Stimulated activated naive CD8-positive, alpha-beta T cell treated with anti-CD3 and anti-CD28 coated beads, Interleukin-15, amount 100 ng/mL, for 72 hours (primary cell): Measurements from ENCODE around the gene ATG16L1.

Experiments
- ATAC-seq: fragments of 150-1000 bp; cut with Tn5 transposase; 2 replicates; pipeline ENCODE4 v1.10.0; 2021; ENCODE audit warnings: mild to moderate bottlenecking, moderate library complexity
- DNase-seq, 2 donors: peaks; one replicate each; pipeline ENCODE4 v3.0.0; 2021 to 2022
- H3K27ac Mint-ChIP-seq, 2 donors: one replicate each; pipeline ENCODE4 v1.8.0; 2022; ENCODE audit warnings: mild to moderate bottlenecking in 2 of 2, mixed read lengths in 2 of 2, moderate library complexity in 2 of 2
- H3K27me3 Mint-ChIP-seq: one replicate; pipeline ENCODE4 v1.8.0; 2022; ENCODE audit warnings: mixed read lengths
- H3K4me1 Mint-ChIP-seq: one replicate; pipeline ENCODE4 v1.8.0; 2022; ENCODE audit warnings: mild to moderate bottlenecking, mixed read lengths
- H3K4me3 Mint-ChIP-seq, 2 donors: one replicate each; pipeline ENCODE4 v1.8.0; 2022; ENCODE audit warnings: mild to moderate bottlenecking in 2 of 2, mixed read lengths in 2 of 2, moderate library complexity in 1 of 2
- H3K9me3 Mint-ChIP-seq, 2 donors: one replicate each; pipeline ENCODE4 v1.8.0; 2022; ENCODE audit warnings: mixed read lengths in 2 of 2

The ATG16L1 gene

DNA sequence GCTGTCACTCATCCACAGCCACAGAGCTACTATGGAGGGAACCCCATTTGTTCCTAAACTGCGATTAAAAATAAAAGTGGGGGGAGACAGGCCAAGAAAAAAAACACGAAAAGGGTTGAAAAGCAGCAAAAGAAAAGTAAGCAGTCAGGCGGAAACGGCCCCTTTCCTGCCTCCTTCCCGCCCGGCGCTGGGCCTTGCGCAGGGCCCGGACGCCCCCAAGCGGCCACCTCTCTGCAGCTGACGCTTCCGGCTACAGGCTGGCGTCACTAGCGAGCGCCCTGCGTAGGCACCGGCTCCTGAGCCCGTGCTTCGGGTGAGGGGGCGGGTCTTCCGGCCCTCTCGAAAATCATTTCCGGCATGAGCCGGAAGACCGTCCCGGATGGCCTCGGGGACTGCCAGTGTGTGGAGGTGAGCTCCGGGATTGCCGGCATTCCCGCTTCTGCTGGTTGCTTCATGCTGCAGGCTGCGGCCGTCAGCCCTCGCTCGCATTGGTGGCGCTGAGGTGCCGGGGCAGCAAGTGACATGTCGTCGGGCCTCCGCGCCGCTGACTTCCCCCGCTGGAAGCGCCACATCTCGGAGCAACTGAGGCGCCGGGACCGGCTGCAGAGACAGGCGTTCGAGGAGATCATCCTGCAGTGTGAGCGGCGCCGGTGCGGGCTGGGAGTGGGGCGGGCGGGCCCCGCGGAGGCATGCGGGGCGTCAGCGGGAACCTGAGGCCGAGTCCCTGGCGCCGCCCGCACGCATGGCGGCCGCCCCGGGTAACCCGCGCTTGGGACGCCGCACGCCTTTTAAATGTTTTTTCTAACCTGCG is at the start of gene ATG16L1:
Gene ATG16L1 (plus strand): TSS at position 368 of the 811 bp plus-strand sequence. CDS start 155 bp downstream, at position 523.
- Mint-ChIP-seq H3K4me3 (peak within 1 kb of the TSS; percentile 89 to 93), H3K9me3 (no peaks in the 10 kb centered on the region), H3K27me3 (no peaks in the 10 kb centered on the region), H3K4me1 (peaks cover 68% of the 10 kb centered on the region), H3K27ac (peak within 1 kb of the TSS; percentile 98)
- ATAC-seq: peak; percentile 93
- DNase-seq: peak; percentile 94 to 96

DNA sequence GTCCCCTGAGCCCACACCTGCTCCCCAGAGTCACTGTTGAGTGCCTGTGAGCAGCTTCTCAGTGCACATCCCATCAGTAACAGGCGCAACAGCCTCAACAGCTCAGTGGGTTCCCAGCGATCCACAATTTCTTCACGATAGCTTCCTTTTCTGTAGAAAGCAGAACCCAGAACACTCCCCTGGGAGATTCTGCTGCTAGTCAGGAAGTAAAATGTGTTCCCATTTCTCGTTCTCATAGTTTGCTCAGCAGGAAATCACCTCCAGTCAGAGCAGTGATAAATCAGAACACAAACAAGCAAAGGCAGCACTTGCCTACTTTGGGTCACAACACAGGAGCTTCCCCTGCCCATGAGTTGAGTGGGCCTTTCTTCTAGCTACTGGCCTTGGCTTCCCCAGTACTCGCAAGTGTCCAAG is 48.9 kb upstream of the ATG16L1 start:
- Mint-ChIP-seq H3K4me1 (peaks cover 3% of the 10 kb centered on the region), H3K27me3 (no peaks in the 10 kb centered on the region), H3K4me3 (no peak overlapping the region), H3K27ac (peak overlapping the region in 1 of 2 donors; percentile 71), H3K9me3 (peaks cover 9 to 23% of the 10 kb centered on the region in 2 donors)
- no peak for DNase-seq
- no peak for ATAC-seq

DNA sequence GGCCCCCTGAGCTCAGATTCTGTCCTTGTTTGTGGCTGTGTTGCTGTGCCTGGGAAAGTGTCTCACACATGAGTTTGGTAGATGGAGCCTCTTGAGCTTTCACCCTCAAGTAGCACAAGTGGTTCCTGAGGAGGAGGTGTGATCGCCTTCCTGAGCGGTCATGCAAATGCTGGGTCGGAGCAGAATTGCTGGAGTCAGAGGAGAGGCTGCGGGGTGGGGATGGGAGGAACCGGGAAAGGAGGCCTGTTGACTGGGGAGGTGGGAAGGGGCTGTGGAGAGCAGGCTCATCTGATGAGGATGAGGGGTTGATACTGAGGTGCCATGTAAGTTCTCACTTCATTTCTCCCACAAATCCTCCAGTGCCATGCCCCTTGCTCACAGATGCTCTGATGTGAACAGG is 48.4 kb upstream of the ATG16L1 start:
- Mint-ChIP-seq H3K27me3 (no peaks in the 10 kb centered on the region), H3K27ac (peak overlapping the region in 1 of 2 donors; percentile 96), H3K4me3 (no peak overlapping the region), H3K9me3 (peaks cover 9 to 23% of the 10 kb centered on the region in 2 donors), H3K4me1 (peaks cover 9% of the 10 kb centered on the region)
- ATAC-seq: no peak
- no peak for DNase-seq

DNA sequence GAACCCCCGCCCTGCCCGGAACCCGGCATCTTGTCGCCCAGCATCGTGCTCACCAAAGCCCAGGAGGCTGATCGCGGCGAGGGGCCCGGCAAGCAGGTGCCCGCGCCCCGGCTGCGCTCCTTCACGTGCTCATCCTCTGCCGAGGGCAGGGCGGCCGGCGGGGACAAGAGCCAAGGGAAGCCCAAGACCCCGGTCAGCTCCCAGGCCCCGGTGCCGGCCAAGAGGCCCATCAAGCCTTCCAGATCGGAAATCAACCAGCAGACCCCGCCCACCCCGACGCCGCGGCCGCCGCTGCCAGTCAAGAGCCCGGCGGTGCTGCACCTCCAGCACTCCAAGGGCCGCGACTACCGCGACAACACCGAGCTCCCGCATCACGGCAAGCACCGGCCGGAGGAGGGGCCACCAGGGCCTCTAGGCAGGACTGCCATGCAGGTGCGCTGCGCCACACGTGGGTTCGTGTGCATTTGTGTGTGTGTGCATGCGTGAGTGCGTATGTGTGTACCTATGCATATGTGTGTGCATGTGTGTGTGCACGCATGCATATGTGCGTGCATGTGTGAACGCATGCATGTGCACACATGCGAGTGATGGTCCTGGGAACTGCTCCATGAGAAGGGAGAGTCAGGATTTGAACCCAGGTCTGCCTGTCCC is 47.1 kb upstream of the ATG16L1 start:
- Mint-ChIP-seq H3K4me3 (no peak overlapping the region), H3K27me3 (no peaks in the 10 kb centered on the region), H3K9me3 (peaks cover 9 to 23% of the 10 kb centered on the region in 2 donors), H3K27ac (peak overlapping the region in 1 of 2 donors; percentile 71), H3K4me1 (peaks cover 21% of the 10 kb centered on the region)
- DNase-seq (no peak), ATAC-seq (peak; percentile 29)

DNA sequence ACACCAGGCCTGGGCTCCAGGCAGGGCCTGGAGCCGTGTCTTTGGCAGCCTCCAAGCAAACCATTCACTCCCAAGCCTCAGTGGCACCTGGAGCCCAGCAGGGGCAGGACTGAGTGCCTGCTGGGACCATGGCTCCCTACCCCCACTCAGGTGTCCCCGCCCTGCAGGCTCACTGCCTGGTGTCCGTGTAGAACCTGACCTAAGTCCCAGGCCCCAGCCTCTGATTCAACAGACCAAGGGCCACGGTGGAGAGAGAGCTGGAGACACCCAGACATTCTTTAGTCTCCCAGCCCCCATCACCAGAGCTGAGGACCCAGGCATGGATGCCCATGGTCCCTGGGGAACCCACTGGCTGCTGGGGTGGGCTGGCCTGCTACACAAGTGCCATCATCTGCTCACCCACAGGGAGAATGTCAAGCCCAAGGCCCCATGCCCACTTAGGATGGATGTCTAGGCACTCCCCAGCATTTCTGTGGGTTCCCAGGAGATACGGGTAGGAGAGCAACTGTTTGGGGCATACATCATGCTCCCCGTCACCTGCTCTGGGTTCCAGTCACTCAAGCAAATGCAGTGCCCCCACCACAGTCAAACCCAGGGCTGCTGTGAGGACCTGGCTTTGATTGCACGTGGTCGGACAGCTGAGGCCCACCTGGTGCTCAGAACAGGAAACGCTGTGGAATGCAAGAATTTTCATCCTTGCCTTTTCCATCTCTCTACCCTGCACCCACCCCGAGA is 42.9 kb upstream of the ATG16L1 start:
- DNase-seq (no peak), ATAC-seq (peak; percentile 29)
- Mint-ChIP-seq H3K4me3 (no peak overlapping the region), H3K9me3 (no peaks in the 10 kb centered on the region), H3K27ac (peak overlapping the region; percentile 48 to 62), H3K4me1 (peaks cover 32% of the 10 kb centered on the region), H3K27me3 (no peaks in the 10 kb centered on the region)

DNA sequence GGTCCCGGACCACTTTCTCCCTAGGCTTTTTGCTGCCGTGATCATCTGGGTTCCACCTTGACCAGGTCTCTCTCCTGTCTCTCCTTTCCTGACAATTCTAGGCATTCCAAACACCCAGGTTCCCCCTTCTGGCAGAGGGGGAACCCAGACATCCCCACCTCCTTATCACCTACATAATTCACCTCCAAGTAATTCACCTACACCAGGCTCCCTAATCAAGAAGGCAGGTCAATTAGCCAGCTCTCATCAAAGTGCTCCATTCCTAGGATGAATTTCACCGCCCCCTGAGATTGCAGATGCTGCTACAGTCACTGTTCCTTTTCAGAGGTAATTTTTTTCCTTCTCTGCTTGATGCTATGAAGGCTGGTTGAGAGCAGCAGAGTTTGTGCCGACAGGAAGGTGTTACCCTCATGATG is 42.3 kb upstream of the ATG16L1 start:
- Mint-ChIP-seq H3K4me3 (no peak overlapping the region), H3K27me3 (no peaks in the 10 kb centered on the region), H3K27ac (peak overlapping the region in 1 of 2 donors; percentile 62), H3K4me1 (peaks cover 32% of the 10 kb centered on the region), H3K9me3 (no peaks in the 10 kb centered on the region)
- DNase-seq (no peak), ATAC-seq (no peak)

DNA sequence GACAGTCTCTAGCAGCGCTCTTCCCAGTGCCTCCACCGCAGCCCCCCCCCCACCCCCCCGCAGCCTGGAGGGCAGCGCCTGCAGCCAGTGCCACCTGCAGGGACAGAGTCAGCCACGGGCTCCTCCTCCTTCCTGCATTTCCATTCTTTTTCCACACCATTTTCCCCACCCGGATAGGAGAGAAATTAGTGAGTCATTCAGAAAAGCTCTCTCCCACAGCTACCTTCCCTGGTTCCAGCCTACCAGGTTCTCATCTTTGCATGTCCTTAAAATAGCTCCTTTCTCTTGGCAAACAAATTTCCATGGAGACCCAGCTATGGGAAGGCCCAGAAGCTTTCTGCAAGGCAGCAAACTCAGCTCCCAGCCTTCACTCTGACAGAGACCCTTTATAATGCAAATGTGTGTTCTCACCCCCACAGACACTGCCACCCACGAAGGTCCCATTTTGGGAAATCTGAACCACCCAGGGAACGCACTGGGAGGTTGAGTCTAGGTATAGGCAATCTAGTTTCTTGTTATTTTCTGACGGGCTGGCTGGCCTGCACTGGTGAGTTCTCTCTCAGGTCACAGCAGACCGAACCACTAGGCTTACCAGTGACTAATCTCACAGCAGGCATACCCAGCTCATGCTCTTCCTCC is 41.8 kb upstream of the ATG16L1 start:
- H3K4me1 Mint-ChIP-seq: peaks cover 32% of the 10 kb centered on the region
- ATAC-seq: peak; percentile 41
- no peaks in the 10 kb centered on the region for H3K27me3 Mint-ChIP-seq
- no peak for DNase-seq
- no peaks in the 10 kb centered on the region for H3K9me3 Mint-ChIP-seq
- no peak overlapping the region for H3K4me3 Mint-ChIP-seq
- H3K27ac Mint-ChIP-seq: peak overlapping the region in 1 of 2 donors; percentile 69

DNA sequence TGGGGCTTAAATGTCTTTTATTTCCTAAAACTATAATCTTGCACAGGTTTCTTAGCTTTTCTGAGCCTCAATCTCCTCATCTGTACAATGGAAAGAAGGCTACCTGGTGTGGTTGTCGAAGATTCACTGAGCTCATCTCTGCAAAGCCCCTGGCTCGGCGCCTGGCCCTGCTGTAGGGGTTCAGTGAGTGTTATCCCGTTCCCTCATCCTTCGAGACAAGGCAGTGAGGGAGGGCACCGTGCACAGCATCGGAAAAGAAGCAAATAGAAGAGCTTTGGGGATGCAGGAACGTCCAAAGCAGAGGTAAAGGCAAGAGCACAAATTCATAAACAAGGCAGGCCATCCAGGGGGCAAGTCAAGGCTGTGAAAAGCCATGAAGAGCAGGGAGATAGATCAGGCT is 41.2 kb upstream of the ATG16L1 start:
- ATAC-seq (no peak), DNase-seq (no peak)
- Mint-ChIP-seq H3K9me3 (no peaks in the 10 kb centered on the region), H3K27me3 (no peaks in the 10 kb centered on the region), H3K27ac (peak overlapping the region; percentile 35 to 79), H3K4me1 (peaks cover 32% of the 10 kb centered on the region), H3K4me3 (no peak overlapping the region)

DNA sequence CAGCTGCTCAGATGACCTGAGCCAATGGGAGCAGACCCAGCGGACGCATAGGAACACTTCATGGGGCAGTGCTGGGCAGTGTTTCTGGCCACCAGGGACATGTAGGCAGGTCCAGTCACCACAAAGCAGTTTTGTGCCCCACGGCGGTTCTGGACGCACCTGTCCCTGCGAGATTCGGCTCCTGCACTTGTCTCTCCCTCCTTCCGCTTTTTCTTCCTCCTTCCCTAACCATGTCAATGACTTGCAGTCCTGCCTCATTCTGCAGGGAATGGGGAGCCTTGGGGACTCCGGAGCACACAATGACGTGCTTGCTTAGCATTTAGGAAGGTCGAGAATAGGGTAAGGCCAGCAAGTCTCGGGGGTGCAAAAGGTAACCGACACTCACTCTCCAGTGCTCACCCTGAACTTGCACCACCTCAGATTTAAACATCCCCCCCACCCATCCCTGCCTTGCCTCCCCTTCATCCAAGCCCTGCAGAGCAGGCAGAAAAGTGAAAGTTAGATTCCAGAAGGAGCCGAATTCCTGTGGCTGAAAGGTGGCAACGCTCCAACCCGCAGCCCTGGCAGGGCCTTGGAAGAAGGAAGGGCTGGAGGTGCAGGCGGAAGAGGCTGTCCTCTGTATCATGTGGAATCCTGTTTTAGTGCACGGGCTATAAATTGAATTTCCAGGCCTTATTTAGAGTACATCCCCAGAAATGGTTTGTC is 40.5 kb upstream of the ATG16L1 start:
- Mint-ChIP-seq H3K9me3 (no peaks in the 10 kb centered on the region), H3K27ac (no peak overlapping the region), H3K4me3 (no peak overlapping the region), H3K27me3 (no peaks in the 10 kb centered on the region), H3K4me1 (peaks cover 32% of the 10 kb centered on the region)
- DNase-seq (no peak), ATAC-seq (no peak)

DNA sequence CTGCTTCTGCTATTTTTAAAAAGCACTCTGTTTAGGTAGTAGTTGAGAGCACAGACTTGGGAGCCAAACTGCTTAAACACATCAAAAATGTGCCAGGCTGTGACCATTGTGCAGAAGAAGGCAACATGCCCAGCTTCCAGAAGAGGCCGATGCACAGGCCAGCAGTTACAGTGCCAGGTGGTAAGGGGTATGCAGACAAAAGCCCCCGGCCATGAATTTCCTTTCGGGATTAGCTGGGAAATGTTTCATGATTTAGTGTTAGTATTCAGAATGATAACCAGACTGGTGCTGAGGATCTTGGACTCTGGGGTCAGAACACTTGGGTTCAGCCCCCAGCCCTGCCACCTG is 40.0 kb upstream of the ATG16L1 start:
- Mint-ChIP-seq H3K27me3 (no peaks in the 10 kb centered on the region), H3K4me3 (no peak overlapping the region), H3K27ac (no peak overlapping the region), H3K4me1 (peaks cover 32% of the 10 kb centered on the region), H3K9me3 (no peaks in the 10 kb centered on the region)
- ATAC-seq (no peak), DNase-seq (no peak)

DNA sequence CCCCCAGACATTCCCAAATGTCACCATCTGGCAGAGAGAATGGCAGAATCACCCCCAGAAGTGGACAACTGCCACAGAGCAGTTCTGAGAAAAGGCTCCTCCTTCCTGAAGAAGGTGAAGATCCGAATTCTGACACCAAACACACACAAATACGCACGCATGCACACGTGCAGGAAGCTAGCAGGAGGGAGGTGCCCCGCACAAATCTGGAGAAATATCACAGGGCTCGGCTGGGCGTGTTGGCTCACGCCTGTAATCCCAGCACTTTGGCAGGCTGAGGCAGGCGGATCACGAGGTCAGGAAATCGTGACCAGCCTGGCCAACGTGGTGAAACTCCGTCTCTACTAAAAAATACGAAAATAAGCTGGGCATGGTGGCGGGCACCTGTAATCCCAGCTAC is 38.5 kb upstream of the ATG16L1 start:
- Mint-ChIP-seq H3K4me1 (peaks cover 24% of the 10 kb centered on the region), H3K9me3 (no peaks in the 10 kb centered on the region), H3K4me3 (no peak overlapping the region), H3K27ac (peak overlapping the region in 1 of 2 donors; percentile 20), H3K27me3 (no peaks in the 10 kb centered on the region)
- ATAC-seq: no peak
- DNase-seq: no peak

DNA sequence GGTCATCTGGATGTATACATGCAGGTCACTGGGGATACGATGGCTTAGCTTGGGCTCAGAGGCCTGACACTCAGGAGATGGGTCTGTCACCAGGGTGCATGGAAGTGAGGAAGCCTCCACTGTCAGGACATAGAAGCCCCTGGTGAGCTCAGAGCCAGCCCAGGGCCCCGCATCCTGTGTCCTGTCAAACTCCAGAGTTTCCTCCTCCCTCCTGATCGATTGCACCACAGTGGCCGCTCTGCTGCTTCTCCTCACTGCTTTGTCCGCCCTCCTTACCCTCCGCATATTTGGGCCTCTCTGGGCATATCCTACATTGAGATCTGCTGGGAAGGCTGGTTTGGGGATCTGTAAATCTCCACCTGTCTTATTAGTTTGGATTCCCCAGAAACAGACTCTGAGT is 37.5 kb upstream of the ATG16L1 start:
- H3K9me3 Mint-ChIP-seq: no peaks in the 10 kb centered on the region
- no peaks in the 10 kb centered on the region for H3K27me3 Mint-ChIP-seq
- peaks cover 15% of the 10 kb centered on the region for H3K4me1 Mint-ChIP-seq
- ATAC-seq (no peak), DNase-seq (no peak)
- no peak overlapping the region for H3K27ac Mint-ChIP-seq
- H3K4me3 Mint-ChIP-seq: no peak overlapping the region

DNA sequence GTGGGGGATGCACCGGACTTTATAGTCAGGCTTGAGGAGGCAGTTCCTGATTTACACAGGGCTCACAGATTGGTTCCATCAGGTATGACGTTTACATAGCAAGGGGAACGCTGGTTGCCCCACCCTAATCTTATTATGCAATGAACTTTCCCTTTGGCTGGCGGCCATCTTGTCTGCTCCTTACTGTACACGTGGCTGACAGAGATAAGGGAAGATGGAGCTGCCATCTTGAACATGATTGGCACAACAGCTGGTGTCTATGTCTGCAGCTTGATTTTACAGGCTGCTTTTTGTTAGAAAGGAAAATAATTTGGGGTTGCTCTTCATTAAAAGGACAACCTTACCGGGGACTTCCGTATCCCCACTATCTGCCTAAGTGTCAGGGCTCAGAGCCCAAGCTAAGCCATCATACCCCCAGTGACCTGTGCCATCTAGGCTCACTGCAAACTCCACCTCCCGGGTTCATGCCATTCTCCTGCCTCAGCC is 33.5 kb upstream of the ATG16L1 start:
- ATAC-seq: no peak
- Mint-ChIP-seq H3K4me3 (no peak overlapping the region), H3K27ac (no peak overlapping the region), H3K9me3 (no peaks in the 10 kb centered on the region), H3K4me1 (no peaks in the 10 kb centered on the region), H3K27me3 (no peaks in the 10 kb centered on the region)
- DNase-seq: no peak

DNA sequence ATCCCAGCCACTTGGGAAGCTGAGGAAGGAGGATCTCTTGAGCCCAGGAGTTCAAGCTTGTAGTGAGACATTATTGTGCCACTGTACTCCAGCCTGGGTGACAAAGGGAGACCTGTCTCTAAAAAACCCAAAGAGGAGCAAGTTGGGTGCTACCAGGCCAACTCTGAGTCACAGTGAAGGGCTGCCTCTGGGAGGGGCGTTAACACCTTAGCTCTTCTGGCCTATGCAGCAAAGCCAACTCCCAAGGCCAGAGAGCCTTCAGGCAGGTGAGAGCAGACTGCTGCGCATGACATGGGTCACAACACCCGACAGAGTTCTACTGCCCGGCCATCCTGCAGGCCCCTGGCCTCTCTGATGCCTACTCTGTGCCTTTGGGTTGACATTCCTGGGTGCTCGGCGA is 32.6 kb upstream of the ATG16L1 start:
- no peaks in the 10 kb centered on the region for H3K9me3 Mint-ChIP-seq
- no peak overlapping the region for H3K27ac Mint-ChIP-seq
- DNase-seq (no peak), ATAC-seq (no peak)
- no peak overlapping the region for H3K4me3 Mint-ChIP-seq
- no peaks in the 10 kb centered on the region for H3K27me3 Mint-ChIP-seq
- no peaks in the 10 kb centered on the region for H3K4me1 Mint-ChIP-seq

DNA sequence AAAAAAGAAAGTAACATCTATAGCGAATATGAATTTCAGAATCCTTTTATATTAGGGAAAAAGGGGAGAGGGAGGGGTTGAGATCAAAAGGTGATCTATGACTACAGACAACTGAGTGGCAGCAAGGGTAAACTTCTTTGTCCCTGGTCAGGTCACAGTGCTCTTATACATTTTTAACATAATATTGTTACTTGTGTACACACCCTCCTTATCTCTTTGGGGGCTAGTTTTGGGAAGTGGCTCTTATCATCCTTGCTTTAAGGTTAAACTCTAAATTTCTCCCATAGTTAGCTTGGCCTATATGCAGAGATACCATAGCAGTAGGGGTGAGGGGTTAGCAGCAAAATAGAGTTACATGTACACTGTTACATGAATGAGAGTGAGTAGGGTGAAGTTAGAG is 31.6 kb upstream of the ATG16L1 start:
- ATAC-seq (no peak), DNase-seq (no peak)
- Mint-ChIP-seq H3K4me3 (no peak overlapping the region), H3K27me3 (no peaks in the 10 kb centered on the region), H3K27ac (no peak overlapping the region), H3K4me1 (no peaks in the 10 kb centered on the region), H3K9me3 (no peaks in the 10 kb centered on the region)
